Activated gamma-delta T cell treated with anti-CD3 and anti-CD28 coated beads, Interleukin-2, amount 50 U/mL, for 16 hours (primary cell): Measurements from ENCODE around the gene SCN1B.

Source experiments
- DNase-seq: peaks from one replicate; pipeline ENCODE4 v3.0.0-alpha.2; 2020; ENCODE audit warnings: low read depth

The SCN1B gene

DNA sequence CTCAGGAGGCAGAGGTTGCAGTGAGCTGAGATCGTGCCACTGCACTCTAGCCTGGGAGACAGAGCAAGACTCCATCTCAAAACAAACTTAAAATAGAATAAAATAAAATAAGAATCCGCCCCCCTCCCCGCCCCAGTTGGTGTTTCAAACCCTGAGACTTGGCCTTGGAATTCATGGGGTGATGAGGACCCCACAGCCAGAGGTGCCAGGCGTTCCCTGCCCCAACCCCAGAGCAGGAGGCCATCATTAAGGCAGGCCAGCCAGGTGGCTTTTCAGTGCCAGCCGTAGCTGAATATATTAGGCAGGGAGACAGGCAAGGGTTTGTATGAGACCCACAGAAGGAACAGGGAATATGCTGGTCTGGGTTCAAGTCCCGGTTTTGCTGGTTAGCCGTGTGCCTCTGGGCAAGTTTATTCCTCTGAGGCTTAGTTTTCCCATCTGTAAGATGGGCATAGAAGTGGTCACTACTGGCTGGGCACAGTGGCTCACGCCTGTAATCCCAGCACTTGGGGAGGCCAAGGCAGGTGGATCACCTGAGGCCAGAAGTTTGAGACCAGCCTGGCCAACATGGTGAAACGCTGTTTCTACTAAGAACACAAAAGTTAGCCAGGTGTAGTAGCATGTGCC lies 23.5 kb downstream of the SCN1B start:
- no peak for DNase-seq

DNA sequence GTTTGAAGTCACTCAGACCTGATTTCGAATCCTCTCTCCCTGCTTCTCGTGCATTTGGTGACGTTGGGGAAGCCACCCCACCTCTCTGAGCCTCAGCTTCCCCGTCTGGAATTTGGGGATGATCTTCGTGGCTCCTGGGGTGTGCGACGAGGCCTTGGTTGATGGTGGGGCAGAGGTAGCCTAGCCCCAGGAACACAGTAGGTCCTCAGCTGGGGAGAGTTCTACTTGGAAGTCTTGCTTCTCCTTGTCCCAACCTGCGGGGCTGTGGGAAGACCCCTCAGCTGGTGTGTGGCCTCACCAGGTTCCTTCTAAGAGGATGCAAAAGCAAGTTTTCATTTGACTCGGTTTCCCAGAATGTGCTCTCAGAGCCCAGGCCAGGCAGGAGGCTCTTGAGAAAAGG lies 24.4 kb downstream of the SCN1B start:
- DNase-seq, result no peak

DNA sequence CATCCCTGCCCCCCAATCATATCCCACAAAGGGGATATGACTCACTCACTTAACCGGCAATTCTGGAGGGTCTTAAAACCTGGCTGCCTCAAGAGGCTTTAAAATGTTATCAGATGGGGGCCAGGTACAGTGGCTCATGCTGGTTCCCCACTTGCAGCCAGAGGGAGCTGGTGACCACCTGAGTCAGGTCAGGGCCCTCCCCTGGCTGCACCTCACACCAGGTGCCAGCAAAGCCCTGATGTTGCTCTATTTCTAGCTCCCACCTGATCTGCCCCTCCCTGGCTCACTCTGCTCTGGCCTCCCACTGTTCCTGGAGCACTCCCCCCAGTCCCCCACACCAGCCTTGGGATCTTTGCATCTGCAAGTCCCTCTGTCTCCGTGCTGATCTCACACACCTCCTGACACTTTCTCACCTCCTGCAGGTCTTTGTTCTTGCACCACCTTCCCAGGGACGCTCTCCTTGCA lies 25.5 kb downstream of the SCN1B start:
- DNase-seq, result no peak

DNA sequence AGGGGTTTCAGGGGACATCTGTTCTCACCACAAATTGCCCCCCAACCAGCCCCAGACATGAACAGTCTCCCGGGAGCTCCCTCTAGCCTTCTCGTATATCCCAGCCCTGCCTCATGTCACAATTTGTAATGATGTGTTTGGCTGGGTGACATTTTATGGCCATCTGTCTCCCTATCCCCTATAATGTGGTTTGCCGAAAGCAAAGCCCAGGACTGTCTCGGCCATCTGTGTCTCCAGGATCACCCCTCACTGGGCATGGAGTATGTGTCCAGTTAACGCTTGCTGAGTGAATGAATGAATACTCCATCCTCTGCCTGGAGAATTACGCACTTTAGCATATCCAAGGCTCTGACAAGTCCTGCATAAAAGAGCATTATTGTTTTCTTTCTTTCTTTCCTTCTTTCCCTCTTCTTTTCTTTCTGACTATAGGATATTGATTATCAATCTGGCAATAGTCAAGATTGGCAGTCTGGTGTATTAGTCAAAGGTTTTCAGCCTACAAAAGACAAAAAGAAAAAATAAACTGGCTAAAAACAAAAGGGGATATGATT lies 26.3 kb downstream of the SCN1B start:
- DNase-seq, result no peak

DNA sequence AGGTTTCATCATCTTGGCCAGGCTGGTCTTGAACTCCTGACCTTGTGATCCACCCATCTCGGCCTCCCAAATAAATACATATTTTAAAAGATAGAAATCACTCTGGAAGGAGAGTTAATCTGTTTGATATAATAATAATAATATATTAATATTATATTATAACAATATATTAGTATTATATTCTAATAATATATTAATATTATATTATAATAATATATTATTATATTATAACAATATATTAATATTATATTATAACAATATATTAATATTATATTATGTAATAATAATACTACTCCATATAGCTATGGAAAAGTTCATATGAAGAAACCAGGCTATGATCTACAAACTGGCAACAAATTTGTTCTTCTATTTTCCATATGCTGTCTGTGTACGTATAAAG lies 28.1 kb downstream of the SCN1B start:
- DNase-seq, result no peak

DNA sequence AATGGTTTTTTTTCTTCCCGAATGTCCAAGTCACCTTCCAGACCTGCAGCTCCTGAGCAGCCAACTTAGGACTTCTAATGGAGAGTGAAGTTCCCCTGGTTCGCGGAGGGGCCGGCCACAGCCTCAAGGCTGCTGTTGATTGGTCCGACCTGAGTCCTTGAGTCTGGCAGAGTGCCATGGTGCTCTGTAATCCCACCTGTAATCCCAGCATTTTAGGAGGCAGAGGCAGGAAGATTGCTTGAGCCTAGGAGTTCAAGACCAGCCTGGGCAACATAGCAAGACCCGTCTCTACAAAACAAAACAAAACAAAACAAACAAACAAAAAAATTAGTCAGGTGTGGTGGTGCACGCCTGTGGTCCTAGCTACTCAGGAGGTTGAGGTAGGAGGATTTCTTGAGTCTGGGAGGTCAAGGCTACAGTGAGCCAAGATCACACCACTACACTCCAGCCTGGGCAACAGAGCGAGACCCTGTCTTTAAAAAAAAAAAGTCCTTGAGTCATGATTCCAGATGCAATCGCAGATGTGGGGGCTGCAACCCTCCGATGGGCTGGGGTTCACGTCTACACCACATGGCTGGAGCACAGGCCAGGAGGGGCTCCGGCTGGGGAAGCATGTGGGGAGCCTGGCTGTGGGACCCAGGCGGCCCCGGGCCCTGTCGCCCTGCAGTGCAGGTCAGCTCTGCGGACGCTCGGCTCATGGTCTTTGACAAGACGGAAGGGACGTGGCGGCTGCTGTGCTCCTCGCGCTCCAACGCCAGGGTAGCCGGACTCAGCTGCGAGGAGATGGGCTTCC lies 28.9 kb downstream of the SCN1B start:
- no peak for DNase-seq

DNA sequence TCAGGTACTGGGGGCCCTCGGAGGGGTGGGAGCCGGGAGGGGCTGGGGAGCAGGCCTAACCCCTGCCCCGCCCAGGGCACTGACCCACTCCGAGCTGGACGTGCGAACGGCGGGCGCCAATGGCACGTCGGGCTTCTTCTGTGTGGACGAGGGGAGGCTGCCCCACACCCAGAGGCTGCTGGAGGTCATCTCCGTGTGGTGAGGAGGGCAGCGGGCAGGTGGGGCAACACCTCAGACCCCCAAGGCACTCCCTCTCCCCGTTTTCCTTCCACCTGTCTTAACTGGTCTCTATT lies 29.5 kb downstream of the SCN1B start:
- DNase-seq, result no peak

DNA sequence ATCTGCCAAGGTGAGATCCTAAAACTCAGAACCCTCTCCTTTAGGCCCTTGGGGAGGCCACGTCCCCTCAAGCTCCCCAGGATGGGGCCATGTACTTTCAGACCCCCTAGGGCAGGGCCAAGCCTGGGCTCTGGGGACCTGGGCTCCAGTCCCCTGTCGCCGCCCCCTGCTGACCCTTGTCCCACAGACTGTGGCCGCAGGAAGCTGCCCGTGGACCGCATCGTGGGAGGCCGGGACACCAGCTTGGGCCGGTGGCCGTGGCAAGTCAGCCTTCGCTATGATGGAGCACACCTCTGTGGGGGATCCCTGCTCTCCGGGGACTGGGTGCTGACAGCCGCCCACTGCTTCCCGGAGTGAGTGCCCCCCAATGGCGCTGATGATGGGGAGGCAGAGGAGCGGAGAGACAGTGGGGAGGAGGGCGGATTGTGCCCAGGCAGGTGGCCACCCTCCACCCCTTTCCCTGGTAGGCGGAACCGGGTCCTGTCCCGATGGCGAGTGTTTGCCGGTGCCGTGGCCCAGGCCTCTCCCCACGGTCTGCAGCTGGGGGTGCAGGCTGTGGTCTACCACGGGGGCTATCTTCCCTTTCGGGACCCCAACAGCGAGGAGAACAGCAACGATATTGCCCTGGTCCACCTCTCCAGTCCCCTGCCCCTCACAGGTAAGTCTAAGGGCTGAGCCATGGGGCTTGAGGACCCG lies 30.0 kb downstream of the SCN1B start:
- no peak for DNase-seq

DNA sequence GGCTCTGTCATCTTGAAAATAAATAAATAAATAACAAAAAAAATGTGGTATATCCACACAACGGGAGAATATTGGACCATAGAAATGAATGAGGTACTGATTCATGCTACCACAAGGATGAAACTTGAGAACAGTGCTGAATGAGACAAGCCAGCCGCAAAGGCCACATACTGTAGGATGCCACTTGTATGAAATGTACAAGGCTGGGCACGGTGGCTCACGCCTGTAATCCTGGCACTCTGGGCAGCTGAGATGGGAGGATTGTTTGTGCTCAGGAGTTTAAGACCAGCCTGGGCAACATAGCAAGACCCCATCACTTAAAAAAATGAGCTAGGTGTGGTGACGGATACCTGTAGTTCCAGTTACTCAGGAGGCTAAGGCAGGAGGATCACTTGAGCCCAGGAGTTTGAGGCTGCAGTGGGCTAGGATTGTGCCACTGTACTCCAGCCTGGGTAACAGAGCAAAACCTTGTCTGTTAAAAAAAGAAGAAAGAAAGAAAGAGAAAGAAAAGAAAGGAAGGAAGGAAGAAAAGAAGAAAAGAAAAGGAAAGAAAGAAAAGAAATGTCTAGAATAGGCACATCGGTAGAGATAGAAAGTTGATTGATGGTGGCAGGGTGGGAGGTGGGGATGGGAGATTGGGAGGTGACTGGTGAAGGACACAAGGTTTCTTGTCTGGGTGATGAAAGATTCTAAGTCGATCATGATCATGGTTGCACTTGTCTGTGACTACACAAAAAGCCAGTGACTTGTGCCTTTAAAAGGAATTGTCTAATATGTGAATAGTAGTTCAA lies 31.5 kb downstream of the SCN1B start:
- no peak for DNase-seq

DNA sequence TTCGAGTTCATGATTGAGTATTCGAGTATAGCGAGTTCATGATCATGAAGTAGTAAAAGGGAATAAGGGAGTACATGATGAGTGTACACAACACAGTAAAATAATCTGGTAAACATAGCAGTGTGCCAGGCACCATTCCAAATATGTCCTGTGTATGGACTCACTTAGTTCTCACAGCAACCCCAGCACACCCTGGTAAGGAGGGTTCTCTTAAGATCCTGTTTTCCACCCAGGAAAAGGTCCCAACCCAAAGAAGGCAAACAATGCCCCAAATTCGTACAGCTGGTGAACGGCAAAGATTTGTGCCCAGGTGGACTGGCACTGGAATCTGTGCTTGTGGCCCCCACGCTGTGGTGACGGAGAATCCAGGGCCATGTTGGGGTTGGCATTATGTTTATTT lies 32.7 kb downstream of the SCN1B start:
- DNase-seq, result no peak

DNA sequence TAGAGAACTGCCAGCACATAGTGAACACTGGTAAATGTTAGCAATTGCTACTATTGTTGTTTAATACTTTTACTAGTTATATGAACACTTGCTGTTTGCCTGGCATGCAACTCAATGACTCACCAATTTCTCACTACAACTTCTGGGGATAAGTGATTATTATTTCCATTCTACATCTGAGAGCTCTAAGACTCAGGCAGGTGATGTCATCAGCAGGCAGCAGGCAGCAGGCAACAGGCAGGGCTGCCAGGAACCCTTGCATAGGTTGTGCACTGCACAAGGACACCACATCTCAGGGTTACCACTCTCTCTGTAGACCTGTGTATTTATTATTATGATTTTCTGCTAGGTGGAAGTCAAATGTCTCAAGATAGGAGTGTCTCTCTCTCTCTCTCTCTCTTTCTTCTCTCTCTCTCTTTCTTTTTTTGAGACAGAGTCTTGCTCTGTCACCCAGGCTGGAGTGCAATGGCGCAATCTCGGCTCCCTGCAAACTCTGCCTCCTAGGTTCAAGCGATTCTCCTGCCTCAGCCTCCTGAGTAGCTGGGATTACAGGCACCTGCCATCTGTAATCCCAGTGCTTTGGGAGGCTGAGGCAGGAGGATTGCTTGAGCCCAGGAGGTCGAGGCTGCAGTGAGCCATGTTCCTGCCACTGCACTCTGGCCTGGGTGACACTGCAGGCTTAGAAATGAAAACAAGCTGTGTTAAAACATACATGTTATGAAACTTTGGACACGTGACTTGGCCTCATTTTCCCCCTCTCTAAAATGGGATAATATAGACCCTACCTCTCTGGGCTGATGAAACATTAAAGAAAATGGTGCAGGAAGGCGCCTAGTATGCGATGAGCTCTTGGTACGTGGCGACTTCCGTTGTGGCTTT lies 33.9 kb downstream of the SCN1B start:
- no peak for DNase-seq

DNA sequence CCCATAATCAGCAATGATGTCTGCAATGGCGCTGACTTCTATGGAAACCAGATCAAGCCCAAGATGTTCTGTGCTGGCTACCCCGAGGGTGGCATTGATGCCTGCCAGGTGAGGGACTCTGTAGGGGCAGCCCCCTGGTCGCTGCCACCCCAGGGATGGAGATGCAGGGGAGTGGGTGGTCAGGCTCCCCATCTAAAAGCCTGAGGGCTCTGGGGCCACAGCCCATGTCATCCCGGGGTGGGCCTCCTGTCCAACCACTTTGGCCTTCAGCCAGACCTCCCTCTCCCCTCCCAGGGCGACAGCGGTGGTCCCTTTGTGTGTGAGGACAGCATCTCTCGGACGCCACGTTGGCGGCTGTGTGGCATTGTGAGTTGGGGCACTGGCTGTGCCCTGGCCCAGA lies 35.3 kb downstream of the SCN1B start:
- no peak for DNase-seq

DNA sequence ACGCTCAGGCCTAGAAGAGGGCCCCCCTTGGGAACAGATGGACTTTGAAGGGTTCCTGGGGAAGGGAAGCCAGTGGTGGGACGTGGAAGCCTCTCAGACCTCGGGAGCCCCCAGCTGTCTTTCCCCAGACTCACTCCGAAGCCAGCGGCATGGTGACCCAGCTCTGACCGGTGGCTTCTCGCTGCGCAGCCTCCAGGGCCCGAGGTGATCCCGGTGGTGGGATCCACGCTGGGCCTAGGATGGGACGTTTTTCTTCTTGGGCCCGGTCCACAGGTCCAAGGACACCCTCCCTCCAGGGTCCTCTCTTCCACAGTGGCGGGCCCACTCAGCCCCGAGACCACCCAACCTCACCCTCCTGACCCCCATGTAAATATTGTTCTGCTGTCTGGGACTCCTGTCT lies 35.9 kb downstream of the SCN1B start:
- no peak for DNase-seq

DNA sequence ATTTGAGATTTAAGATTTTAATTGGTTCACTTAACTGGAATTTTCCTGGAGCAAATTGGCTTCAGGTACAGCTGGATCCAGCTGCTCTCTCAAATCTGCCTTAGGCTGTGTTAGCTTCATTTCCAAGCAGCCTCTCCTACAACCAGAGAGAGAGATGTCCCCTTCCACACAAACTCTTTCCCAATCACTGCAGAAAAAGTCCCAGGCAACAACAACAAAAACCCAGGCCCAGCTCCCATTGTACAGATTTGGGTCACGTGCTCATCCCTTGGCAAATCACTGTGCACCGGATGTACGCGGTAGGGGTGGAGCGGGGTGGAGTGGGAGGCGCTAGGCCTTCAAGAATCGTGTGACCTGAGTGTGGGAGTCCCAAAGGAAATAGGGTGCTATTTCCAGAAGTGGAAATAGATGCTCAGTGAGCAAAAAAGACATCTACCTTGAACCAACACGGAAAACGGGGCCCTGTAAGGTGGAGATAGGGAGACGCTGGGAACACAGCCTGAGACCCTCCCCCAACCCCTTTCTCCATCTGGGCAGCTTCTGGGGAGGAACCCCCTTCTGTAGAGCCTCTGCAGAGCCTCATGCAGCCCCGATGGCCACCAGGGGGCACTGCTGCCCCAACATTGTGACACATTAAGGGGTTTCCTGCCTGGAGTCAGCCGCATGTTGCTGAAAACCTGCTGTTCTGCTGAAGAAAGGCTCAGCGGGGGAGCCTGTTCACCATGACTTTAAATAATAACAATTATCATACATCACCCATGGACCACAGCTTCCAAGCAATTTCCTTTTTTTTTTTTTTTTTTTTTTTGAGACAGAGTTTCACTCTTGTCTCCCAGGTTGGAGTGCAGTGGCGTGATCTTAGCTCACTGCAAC lies 36.7 kb downstream of the SCN1B start:
- DNase-seq, result peak; percentile 87

DNA sequence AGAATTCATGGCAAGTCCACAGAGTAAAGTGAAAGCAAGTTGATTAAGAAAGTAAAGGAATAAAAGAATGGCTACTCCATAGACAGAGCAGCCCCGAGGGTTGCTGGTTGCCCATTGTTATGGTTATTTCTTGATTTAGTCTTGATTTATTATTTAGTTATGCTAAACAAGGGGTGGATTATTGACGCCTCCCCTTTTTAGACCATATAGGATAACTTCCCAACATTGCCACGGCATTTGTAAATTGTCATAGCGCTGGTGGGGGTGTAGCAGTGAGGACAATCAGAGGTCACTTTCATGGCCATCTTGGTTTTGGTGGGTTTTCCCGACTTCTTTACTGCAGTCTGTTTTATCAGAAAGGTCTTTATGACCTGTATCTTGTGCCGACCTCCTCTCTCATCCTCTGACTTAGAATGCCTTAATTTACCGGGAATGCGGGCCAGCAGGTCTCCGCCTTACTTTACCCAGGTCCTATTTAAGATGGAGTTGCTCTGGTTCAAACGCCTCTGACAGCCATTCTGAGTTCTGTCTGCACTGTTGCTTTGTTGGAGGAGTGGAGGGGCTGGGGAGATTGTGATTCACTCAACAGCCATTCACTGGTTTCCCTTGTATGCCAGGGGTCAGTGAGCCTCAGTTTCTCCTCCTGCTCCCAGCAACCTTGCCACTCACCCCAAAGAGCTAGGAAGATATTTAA lies 38.8 kb downstream of the SCN1B start:
- no peak for DNase-seq

DNA sequence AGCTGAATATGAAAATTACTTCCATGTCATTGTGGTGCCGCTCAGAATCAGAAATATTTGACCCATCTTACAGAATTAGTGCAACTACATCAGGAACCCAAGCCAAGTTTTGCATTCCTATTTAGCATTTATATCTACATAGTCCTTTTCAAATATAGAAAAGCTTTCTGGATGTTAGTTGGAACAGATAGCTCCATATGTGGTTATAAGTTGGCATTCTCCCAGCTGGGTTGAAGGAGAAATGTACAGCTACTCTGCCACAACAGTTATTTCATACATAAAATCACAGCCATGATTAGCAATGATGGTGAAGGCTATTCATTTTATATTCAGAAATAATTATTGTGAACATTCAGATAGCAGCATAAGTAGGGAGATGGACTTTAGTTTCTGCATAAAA lies 39.4 kb downstream of the SCN1B start:
- no peak for DNase-seq

DNA sequence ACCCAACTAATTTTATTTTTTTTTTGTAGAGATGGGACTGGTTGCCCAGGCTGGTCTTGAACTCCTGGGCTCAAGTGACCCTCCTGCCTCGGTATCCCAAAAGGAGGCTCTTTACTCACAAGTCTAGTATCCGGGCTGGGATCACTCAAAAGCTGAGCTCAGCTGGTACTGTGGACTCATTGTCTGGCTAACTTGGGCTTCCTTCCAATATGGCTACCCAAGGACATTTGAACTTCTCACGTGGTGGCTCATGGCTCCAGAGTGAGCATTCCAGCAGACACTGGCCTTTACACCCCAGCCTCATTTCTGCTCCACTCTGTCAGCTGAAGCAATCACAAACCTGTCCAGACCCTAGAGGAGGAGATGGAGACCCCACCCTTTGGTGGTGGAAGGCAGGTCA lies 40.2 kb downstream of the SCN1B start:
- DNase-seq, result no peak

DNA sequence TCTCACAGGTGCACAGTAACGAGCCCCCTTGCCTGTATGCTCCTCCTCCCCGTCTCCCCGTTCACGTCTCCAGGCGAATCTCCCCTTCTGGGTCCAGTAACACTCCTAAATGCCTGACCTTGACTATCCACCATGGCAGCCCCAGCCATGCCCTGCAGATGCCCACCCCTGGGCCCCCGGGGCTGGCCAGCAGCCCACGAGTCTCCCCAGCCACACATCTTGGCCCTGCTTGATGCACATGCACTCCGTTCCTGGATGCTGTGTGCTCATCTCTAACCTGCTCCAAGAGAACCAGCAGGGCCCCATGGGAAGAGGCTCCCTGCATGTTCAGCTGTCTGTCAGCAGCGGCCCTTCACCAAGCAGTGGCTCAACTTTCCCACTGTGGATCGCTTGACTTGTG lies 43.2 kb downstream of the SCN1B start:
- no peak for DNase-seq

DNA sequence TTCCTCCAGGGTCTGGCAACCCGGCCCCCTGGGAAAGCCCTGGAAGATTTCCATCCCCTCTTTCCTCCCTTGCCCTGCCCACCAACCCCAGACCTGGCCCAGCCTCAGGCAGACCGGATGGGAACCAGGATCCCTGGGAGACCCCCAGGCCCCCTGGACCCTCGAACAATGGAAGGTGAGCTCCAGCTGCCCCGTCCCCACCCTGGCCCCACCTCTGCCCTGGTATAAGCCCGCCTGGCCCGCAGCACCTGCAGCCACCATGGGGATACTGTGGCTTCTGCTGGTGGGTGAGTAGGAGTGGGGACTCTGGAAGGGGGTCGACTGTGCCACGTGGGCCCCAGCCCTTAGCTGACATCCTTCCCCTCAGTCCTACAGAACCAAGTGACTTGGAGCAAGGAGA lies 43.7 kb downstream of the SCN1B start:
- no peak for DNase-seq
